ENCODE results near the gene NT5DC1.

Gene NT5DC1

GRCh38 chr6:116136933-116137340 is 36.3 kb downstream of the NT5DC1 start:
- TF ChIP-seq EZH2phosphoT487 (IDR thresholded peaks at IDR 0.05; ENCODE audit: low read length) (no peak), EZH2 (optimal IDR thresholded peaks at IDR 0.05; ENCODE audit: low read depth, low read length) (no peak), CTCF (IDR thresholded peaks at IDR 0.05; ENCODE audit: low read length) (no peak)

GRCh38 chr6:116139917-116140316 is 39.3 kb downstream of the NT5DC1 start:
- Histone ChIP-seq H3K36me3 (replicated peaks; ENCODE audit: insufficient read depth, low read length) (no peaks in the 10 kb centered on the region), H3K4me2 (ENCODE audit: low read depth, low read length) (no peak overlapping the region), H2AFZ (ENCODE audit: low read length) (no peak overlapping the region)

More at GRCh38 chr6:116136933-116137340, 36.3 kb downstream of the NT5DC1 start:
- no peak overlapping the region for H3K4me2 ChIP-seq (ENCODE audit: low read depth, low read length)
- no peaks in the 10 kb centered on the region for H3K27me3 ChIP-seq (replicated peaks; ENCODE audit: insufficient read depth, low read length)
- no peaks in the 10 kb centered on the region for H3K79me2 ChIP-seq (ENCODE audit: low read length)
- no peaks in the 10 kb centered on the region for H3K36me3 ChIP-seq (replicated peaks; ENCODE audit: insufficient read depth, low read length)
- H3F3A ChIP-seq (ENCODE audit: insufficient read depth, low read length), result no peaks in the 10 kb centered on the region
- H3K9me3 ChIP-seq (replicated peaks; ENCODE audit: insufficient read depth, low read length), result no peaks in the 10 kb centered on the region
- H3K4me1 ChIP-seq (ENCODE audit: low read length), result no peaks in the 10 kb centered on the region
- H2AFZ ChIP-seq (ENCODE audit: low read length), result no peak overlapping the region
- no peak overlapping the region for H3K9ac ChIP-seq (ENCODE audit: low read length)
- H4K20me1 ChIP-seq (ENCODE audit: insufficient read depth, low read length), result no peaks in the 10 kb centered on the region
- H3K4me3 ChIP-seq (ENCODE audit: low read length), result no peak overlapping the region
- no peak for DNase-seq
- no peak overlapping the region for H3K27ac ChIP-seq (ENCODE audit: low read length)
- H3K9me2 ChIP-seq (replicated peaks; ENCODE audit: insufficient read depth, low read length), result no peaks in the 10 kb centered on the region

GRCh38 chr6:116144605-116145004 is 44.0 kb downstream of the NT5DC1 start:
- Histone ChIP-seq H4K20me1 (ENCODE audit: insufficient read depth, low read length) (no peaks in the 10 kb centered on the region), H3K4me1 (ENCODE audit: low read length) (no peaks in the 10 kb centered on the region), H3F3A (ENCODE audit: insufficient read depth, low read length) (no peaks in the 10 kb centered on the region), H2AFZ (ENCODE audit: low read length) (no peak overlapping the region), H3K36me3 (replicated peaks; ENCODE audit: insufficient read depth, low read length) (no peaks in the 10 kb centered on the region), H3K27ac (ENCODE audit: low read length) (no peak overlapping the region), H3K9me3 (replicated peaks; ENCODE audit: insufficient read depth, low read length) (no peaks in the 10 kb centered on the region), H3K4me2 (ENCODE audit: low read depth, low read length) (no peak overlapping the region), H3K27me3 (replicated peaks; ENCODE audit: insufficient read depth, low read length) (no peaks in the 10 kb centered on the region), H3K9ac (ENCODE audit: low read length) (no peak overlapping the region), H3K4me3 (ENCODE audit: low read length) (no peak overlapping the region), H3K9me2 (replicated peaks; ENCODE audit: insufficient read depth, low read length) (no peaks in the 10 kb centered on the region), H3K79me2 (ENCODE audit: low read length) (no peaks in the 10 kb centered on the region)
- TF ChIP-seq EZH2 (optimal IDR thresholded peaks at IDR 0.05; ENCODE audit: low read depth, low read length), result no peak
- no peak for TF ChIP-seq EZH2phosphoT487 (IDR thresholded peaks at IDR 0.05; ENCODE audit: low read length)
- TF ChIP-seq CTCF (IDR thresholded peaks at IDR 0.05; ENCODE audit: low read length), result no peak
- DNase-seq, result no peak

More at GRCh38 chr6:116139917-116140316, 39.3 kb downstream of the NT5DC1 start:
- Histone ChIP-seq H3K4me1 (ENCODE audit: low read length) (no peaks in the 10 kb centered on the region), H3K79me2 (ENCODE audit: low read length) (no peaks in the 10 kb centered on the region), H3K4me3 (ENCODE audit: low read length) (no peak overlapping the region), H3F3A (ENCODE audit: insufficient read depth, low read length) (no peaks in the 10 kb centered on the region), H3K27ac (ENCODE audit: low read length) (no peak overlapping the region), H3K9ac (ENCODE audit: low read length) (no peak overlapping the region), H3K9me3 (replicated peaks; ENCODE audit: insufficient read depth, low read length) (no peaks in the 10 kb centered on the region), H4K20me1 (ENCODE audit: insufficient read depth, low read length) (no peaks in the 10 kb centered on the region), H3K27me3 (replicated peaks; ENCODE audit: insufficient read depth, low read length) (no peaks in the 10 kb centered on the region), H3K9me2 (replicated peaks; ENCODE audit: insufficient read depth, low read length) (no peaks in the 10 kb centered on the region)
- no peak for DNase-seq
- no peak for TF ChIP-seq EZH2phosphoT487 (IDR thresholded peaks at IDR 0.05; ENCODE audit: low read length)
- no peak for TF ChIP-seq EZH2 (optimal IDR thresholded peaks at IDR 0.05; ENCODE audit: low read depth, low read length)
- no peak for TF ChIP-seq CTCF (IDR thresholded peaks at IDR 0.05; ENCODE audit: low read length)
